ENCODE measurements around the gene ACSF3.

DNA sequence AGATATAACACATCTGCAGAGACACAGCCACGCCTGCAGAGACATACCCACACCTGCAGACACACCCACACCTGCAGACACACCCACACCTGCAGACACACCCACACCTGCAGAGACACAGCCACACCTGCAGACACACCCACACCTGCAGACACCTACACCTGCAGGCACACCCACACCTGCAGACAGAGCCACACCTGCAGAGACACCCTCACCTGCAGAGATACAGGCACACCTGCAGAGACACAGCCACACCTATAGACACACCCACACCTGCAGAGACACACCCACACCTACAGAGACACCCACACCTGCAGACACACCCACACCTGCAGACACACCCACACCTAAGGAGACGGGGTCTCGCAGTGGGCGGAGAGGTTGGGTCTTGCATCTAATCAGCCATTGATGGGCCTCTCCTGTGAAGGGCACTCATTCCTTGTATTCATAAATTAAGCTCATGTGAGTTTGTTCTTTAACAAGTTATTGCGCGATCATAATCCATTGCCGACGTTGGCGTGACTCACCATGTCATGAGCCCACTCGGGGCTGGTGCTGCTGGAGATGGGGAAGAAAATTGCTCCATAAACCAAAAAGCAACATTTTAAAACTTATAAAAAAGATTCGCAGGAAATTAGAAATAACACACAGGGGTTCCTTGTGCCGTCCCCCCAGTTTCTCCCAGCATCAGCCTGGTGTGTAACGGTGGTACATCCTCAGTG lies 49.0 kb downstream of the ACSF3 start:
- TF ChIP-seq OSR1 (CRISPR knock-in tag; IDR thresholded peaks at IDR 0.05), result no peak
- TF ChIP-seq ZNF8 (CRISPR knock-in tag; IDR thresholded peaks at IDR 0.05), result no peak
- TF ChIP-seq ZFP3 (CRISPR knock-in tag; IDR thresholded peaks at IDR 0.05), result no peak
- TF ChIP-seq, protein P1, sequence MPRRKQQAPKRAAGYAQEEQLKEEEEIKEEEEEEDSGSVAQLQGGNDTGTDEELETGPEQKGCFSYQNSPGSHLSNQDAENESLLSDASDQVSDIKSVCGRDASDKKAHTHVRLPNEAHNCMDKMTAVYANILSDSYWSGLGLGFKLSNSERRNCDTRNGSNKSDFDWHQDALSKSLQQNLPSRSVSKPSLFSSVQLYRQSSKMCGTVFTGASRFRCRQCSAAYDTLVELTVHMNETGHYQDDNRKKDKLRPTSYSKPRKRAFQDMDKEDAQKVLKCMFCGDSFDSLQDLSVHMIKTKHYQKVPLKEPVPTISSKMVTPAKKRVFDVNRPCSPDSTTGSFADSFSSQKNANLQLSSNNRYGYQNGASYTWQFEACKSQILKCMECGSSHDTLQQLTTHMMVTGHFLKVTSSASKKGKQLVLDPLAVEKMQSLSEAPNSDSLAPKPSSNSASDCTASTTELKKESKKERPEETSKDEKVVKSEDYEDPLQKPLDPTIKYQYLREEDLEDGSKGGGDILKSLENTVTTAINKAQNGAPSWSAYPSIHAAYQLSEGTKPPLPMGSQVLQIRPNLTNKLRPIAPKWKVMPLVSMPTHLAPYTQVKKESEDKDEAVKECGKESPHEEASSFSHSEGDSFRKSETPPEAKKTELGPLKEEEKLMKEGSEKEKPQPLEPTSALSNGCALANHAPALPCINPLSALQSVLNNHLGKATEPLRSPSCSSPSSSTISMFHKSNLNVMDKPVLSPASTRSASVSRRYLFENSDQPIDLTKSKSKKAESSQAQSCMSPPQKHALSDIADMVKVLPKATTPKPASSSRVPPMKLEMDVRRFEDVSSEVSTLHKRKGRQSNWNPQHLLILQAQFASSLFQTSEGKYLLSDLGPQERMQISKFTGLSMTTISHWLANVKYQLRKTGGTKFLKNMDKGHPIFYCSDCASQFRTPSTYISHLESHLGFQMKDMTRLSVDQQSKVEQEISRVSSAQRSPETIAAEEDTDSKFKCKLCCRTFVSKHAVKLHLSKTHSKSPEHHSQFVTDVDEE (CRISPR knock-in tag; IDR thresholded peaks at IDR 0.05), result no peak
- no peak for TF ChIP-seq TCF4 (CRISPR knock-in tag; IDR thresholded peaks at IDR 0.05; ENCODE audit: borderline replicate concordance)
- TF ChIP-seq TOX (CRISPR knock-in tag; IDR thresholded peaks at IDR 0.05; ENCODE audit: borderline replicate concordance), result no peak
- TF ChIP-seq, protein P2, sequence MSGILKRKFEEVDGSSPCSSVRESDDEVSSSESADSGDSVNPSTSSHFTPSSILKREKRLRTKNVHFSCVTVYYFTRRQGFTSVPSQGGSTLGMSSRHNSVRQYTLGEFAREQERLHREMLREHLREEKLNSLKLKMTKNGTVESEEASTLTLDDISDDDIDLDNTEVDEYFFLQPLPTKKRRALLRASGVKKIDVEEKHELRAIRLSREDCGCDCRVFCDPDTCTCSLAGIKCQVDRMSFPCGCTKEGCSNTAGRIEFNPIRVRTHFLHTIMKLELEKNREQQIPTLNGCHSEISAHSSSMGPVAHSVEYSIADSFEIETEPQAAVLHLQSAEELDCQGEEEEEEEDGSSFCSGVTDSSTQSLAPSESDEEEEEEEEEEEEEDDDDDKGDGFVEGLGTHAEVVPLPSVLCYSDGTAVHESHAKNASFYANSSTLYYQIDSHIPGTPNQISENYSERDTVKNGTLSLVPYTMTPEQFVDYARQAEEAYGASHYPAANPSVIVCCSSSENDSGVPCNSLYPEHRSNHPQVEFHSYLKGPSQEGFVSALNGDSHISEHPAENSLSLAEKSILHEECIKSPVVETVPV (CRISPR knock-in tag; IDR thresholded peaks at IDR 0.05), result no peak
- no peak for TF ChIP-seq ESRRG (CRISPR knock-in tag; IDR thresholded peaks at IDR 0.05)
- TF ChIP-seq, protein P3, sequence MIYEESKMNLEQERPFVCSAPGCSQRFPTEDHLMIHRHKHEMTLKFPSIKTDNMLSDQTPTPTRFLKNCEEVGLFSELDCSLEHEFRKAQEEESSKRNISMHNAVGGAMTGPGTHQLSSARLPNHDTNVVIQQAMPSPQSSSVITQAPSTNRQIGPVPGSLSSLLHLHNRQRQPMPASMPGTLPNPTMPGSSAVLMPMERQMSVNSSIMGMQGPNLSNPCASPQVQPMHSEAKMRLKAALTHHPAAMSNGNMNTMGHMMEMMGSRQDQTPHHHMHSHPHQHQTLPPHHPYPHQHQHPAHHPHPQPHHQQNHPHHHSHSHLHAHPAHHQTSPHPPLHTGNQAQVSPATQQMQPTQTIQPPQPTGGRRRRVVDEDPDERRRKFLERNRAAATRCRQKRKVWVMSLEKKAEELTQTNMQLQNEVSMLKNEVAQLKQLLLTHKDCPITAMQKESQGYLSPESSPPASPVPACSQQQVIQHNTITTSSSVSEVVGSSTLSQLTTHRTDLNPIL (CRISPR knock-in tag; IDR thresholded peaks at IDR 0.05; ENCODE audit: low read depth), result no peak
- TF ChIP-seq SNAI2 (CRISPR knock-in tag; IDR thresholded peaks at IDR 0.05), result no peak
- TF ChIP-seq, protein P4, sequence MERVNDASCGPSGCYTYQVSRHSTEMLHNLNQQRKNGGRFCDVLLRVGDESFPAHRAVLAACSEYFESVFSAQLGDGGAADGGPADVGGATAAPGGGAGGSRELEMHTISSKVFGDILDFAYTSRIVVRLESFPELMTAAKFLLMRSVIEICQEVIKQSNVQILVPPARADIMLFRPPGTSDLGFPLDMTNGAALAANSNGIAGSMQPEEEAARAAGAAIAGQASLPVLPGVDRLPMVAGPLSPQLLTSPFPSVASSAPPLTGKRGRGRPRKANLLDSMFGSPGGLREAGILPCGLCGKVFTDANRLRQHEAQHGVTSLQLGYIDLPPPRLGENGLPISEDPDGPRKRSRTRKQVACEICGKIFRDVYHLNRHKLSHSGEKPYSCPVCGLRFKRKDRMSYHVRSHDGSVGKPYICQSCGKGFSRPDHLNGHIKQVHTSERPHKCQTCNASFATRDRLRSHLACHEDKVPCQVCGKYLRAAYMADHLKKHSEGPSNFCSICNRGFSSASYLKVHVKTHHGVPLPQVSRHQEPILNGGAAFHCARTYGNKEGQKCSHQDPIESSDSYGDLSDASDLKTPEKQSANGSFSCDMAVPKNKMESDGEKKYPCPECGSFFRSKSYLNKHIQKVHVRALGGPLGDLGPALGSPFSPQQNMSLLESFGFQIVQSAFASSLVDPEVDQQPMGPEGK (CRISPR knock-in tag; IDR thresholded peaks at IDR 0.05; ENCODE audit: borderline replicate concordance), result no peak
- TF ChIP-seq ISL1 (CRISPR knock-in tag; IDR thresholded peaks at IDR 0.05), result no peak
- TF ChIP-seq ZFP30 (CRISPR knock-in tag; IDR thresholded peaks at IDR 0.05), result no peak
- TF ChIP-seq ARNTL (CRISPR knock-in tag; IDR thresholded peaks at IDR 0.05; ENCODE audit: borderline replicate concordance, low read depth), result no peak

All from SK-N-SH treated with all-trans-retinoic acid at 6 μM for 48 hours (cell line).